OCI-LY1 (cell line): ENCODE results near the gene COL11A1.
"Not testable (repeated sequence)": the region's sequence is repeated elsewhere in the genome, so short reads cannot be mapped to it uniquely, and the experiment has no call there.

Experiments used
- H2AFZ ChIP-seq: fragments of 200-600 bp; sonication (generic), shearing (Covaris generic); 2 replicates; pipeline ENCODE4 v1.6.0; 2014; ENCODE audit warnings: antibody characterized with exemption, mild to moderate bottlenecking, low read length
- H3F3A ChIP-seq: fragments of 200-600 bp; sonication (generic), shearing (Covaris generic); 2 replicates; pipeline ENCODE4 v1.6.0; 2014; ENCODE audit warnings: mild to moderate bottlenecking, antibody characterized with exemption, low read length, moderate library complexity; ENCODE audit not compliant: insufficient read depth
- H3K27ac ChIP-seq: fragments of 200-600 bp; sonication (generic); 2 replicates; pipeline ENCODE4 v1.5.1; 2014; ENCODE audit warnings: low read length, mixed run types, mild to moderate bottlenecking, low read depth; ENCODE audit not compliant: poor library complexity, severe bottlenecking
- H3K27me3 ChIP-seq: fragments of 200-600 bp; sonication (generic); 2 replicates; pipeline ENCODE4 v1.6.0; 2014; ENCODE audit warnings: antibody characterized with exemption, mild to moderate bottlenecking, low read length, moderate library complexity; ENCODE audit not compliant: insufficient read depth
- H3K36me3 ChIP-seq: fragments of 200-600 bp; sonication (generic); 2 replicates; pipeline ENCODE4 v1.6.1; 2014; ENCODE audit warnings: mild to moderate bottlenecking, antibody characterized with exemption, low read length, moderate library complexity, mixed read lengths; ENCODE audit not compliant: insufficient read depth
- H3K4me1 ChIP-seq: fragments of 200-600 bp; sonication (generic); 2 replicates; pipeline ENCODE4 v1.5.1; 2014; ENCODE audit warnings: mild to moderate bottlenecking, low read length, moderate library complexity; ENCODE audit not compliant: insufficient read depth, severe bottlenecking
- H3K4me2 ChIP-seq: fragments of 200-600 bp; sonication (generic), shearing (Covaris generic); 2 replicates; pipeline ENCODE4 v1.6.1; 2014; ENCODE audit warnings: low read length
- H3K4me3 ChIP-seq: fragments of 200-600 bp; sonication (generic); 2 replicates; pipeline ENCODE4 v1.5.1; 2014; ENCODE audit warnings: low read length, low read depth, mild to moderate bottlenecking, mixed read lengths; ENCODE audit not compliant: poor library complexity, severe bottlenecking
- H3K79me2 ChIP-seq: fragments of 200-600 bp; shearing (Covaris generic); 2 replicates; pipeline ENCODE4 v1.6.1; 2016; ENCODE audit warnings: mixed run types, low read length, mixed read lengths; ENCODE audit not compliant: insufficient read depth
- H3K9ac ChIP-seq: fragments of 200-600 bp; sonication (generic), shearing (Covaris generic); 2 replicates; pipeline ENCODE4 v1.6.1; 2014; ENCODE audit warnings: mild to moderate bottlenecking, low read length, mixed read lengths
- H3K9me2 ChIP-seq: fragments of 200-600 bp; sonication (generic), shearing (Covaris generic); 2 replicates; pipeline ENCODE4 v1.6.1; 2014; ENCODE audit warnings: low read depth, mild to moderate bottlenecking, low read length, mixed read lengths
- H3K9me3 ChIP-seq: fragments of 200-600 bp; shearing (Covaris generic); 2 replicates; pipeline ENCODE4 v1.6.1; 2014; ENCODE audit warnings: low read length, mixed read lengths
- H4K20me1 ChIP-seq: fragments of 200-600 bp; sonication (generic), shearing (Covaris generic); 2 replicates; pipeline ENCODE4 v1.6.0; 2016; ENCODE audit warnings: mild to moderate bottlenecking, low read length; ENCODE audit not compliant: insufficient read depth
- EZH2 ChIP-seq: fragments of 200-600 bp; sonication (generic), shearing (Covaris generic); IDR thresholded peaks from 2 replicates; pipeline ENCODE4 v1.8.0; 2017; ENCODE audit warnings: borderline replicate concordance, mixed run types, mild to moderate bottlenecking, antibody characterized with exemption, low read length, moderate library complexity, mixed read lengths
- TF ChIP-seq, protein P1 (sequence below): fragments of 200-600 bp; sonication (generic), shearing (Covaris generic); IDR thresholded peaks from 2 replicates; pipeline ENCODE4 v1.5.1; 2017; ENCODE audit warnings: mild to moderate bottlenecking, antibody characterized with exemption, low read length, moderate library complexity, mixed read lengths

COL11A1 gene

DNA sequence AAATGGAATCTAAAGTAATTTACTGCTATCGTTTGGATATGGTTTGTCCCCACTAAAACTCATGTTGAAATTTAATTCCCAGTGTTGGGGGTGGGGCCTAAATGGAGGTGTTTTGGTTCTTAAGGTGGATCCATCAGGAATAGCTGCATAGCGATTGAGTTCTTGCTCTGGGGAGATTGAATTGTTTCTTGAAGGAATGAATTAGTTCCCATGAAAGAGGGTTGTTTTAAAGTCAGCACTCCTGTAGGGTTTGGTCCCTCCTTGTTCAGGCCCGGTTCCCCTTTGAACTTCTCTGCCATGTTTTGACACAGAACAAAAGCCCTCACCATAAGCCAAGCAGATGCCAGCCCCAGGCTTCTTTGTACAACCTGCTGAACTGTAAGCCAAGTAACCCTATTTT is 170.9 kb downstream of the COL11A1 start:
- Histone ChIP-seq H3K4me3 (no peak overlapping the region), H3K4me1 (no peaks in the 10 kb centered on the region), H3K79me2 (no peaks in the 10 kb centered on the region), H3K9ac (no peak overlapping the region), H3K27me3 (no peaks in the 10 kb centered on the region), H3K36me3 (no peaks in the 10 kb centered on the region), H3F3A (no peaks in the 10 kb centered on the region), H2AFZ (no peak overlapping the region), H3K27ac (no peak overlapping the region), H3K4me2 (no peak overlapping the region), H4K20me1 (no peaks in the 10 kb centered on the region), H3K9me3 (no peaks in the 10 kb centered on the region), H3K9me2 (no peaks in the 10 kb centered on the region)
- TF ChIP-seq EZH2: no peak
- TF ChIP-seq, protein P1, sequence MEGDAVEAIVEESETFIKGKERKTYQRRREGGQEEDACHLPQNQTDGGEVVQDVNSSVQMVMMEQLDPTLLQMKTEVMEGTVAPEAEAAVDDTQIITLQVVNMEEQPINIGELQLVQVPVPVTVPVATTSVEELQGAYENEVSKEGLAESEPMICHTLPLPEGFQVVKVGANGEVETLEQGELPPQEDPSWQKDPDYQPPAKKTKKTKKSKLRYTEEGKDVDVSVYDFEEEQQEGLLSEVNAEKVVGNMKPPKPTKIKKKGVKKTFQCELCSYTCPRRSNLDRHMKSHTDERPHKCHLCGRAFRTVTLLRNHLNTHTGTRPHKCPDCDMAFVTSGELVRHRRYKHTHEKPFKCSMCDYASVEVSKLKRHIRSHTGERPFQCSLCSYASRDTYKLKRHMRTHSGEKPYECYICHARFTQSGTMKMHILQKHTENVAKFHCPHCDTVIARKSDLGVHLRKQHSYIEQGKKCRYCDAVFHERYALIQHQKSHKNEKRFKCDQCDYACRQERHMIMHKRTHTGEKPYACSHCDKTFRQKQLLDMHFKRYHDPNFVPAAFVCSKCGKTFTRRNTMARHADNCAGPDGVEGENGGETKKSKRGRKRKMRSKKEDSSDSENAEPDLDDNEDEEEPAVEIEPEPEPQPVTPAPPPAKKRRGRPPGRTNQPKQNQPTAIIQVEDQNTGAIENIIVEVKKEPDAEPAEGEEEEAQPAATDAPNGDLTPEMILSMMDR: no peak

DNA sequence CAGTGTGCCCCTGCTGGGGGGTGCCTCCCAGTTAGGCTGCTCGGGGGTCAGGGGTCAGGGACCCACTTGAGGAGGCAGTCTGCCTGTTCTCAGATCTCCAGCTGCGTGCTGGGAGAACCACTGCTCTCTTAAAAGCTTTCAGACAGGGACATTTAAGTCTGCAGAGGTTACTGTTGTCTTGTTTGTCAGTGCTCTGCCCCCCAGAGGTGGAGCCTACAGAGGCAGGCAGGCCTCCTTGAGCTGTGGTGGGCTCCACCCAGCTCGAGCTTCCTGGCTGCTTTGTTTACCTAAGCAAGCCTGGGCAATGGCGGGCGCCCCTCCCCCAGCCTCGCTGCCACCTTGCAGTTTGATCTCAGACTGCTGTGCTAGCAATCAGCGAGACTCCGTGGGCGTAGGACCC is 175.0 kb downstream of the COL11A1 start:
- not testable (repeated sequence) for H3K9me2 ChIP-seq, H4K20me1 ChIP-seq, H3K4me2 ChIP-seq, H3K27ac ChIP-seq, H2AFZ ChIP-seq, H3F3A ChIP-seq, H3K4me3 ChIP-seq, H3K9me3 ChIP-seq, H3K27me3 ChIP-seq, H3K9ac ChIP-seq, H3K79me2 ChIP-seq, H3K36me3 ChIP-seq, H3K4me1 ChIP-seq

DNA sequence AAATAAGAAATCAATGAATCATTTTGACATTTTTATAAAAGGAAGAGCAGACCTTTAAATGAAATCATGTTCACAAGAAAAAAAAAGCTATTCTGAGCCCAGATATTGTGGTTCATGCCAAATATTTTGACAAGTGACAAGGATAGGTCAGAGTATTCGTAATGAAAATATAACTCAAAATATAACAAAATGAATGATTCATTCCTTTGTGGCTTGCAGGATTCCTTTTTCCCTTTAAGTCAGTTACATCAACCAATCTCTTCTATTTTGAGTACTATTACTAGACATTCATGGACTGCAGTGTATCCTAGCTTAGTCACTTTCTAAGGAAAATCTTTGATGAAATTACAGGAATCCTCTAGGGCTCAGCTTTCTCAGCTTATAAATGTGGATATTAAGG is 188.7 kb downstream of the COL11A1 start:
- no peaks in the 10 kb centered on the region for H3K9me2 ChIP-seq
- TF ChIP-seq EZH2: no peak
- TF ChIP-seq, protein P1: no peak
- no peak overlapping the region for H2AFZ ChIP-seq
- no peaks in the 10 kb centered on the region for H3K27me3 ChIP-seq
- H4K20me1 ChIP-seq: no peaks in the 10 kb centered on the region
- H3K9ac ChIP-seq: no peak overlapping the region
- H3K36me3 ChIP-seq: no peaks in the 10 kb centered on the region
- no peak overlapping the region for H3K4me3 ChIP-seq
- no peaks in the 10 kb centered on the region for H3K4me1 ChIP-seq
- no peaks in the 10 kb centered on the region for H3F3A ChIP-seq
- no peaks in the 10 kb centered on the region for H3K9me3 ChIP-seq
- no peak overlapping the region for H3K27ac ChIP-seq
- no peaks in the 10 kb centered on the region for H3K79me2 ChIP-seq
- no peak overlapping the region for H3K4me2 ChIP-seq

DNA sequence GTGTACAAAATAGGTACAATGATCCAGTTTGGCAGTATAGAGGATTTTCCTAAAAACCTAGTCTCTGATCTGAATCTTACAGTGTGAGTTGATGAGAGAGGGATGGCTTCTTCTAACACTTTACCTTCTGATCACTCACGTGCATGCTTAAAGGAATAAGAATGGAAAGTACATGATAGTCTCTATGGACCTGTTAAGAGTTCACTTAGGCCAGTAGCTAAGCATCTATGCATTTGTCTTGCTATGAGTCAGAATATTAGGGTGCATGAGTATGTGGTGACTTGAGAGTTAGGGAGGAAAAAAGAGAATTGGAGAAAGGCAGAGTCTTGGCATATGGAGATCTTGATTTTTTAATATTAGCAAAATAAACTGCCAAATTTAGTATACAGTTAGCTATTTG is 206.3 kb downstream of the COL11A1 start:
- no peaks in the 10 kb centered on the region for H4K20me1 ChIP-seq
- H3K27ac ChIP-seq: no peak overlapping the region
- no peak overlapping the region for H3K4me3 ChIP-seq
- no peak overlapping the region for H3K9ac ChIP-seq
- H3K9me2 ChIP-seq: no peaks in the 10 kb centered on the region
- H3K36me3 ChIP-seq: no peaks in the 10 kb centered on the region
- H3K4me2 ChIP-seq: no peak overlapping the region
- no peaks in the 10 kb centered on the region for H3K9me3 ChIP-seq
- H3K4me1 ChIP-seq: no peaks in the 10 kb centered on the region
- TF ChIP-seq EZH2: no peak
- TF ChIP-seq, protein P1: no peak
- H3F3A ChIP-seq: no peaks in the 10 kb centered on the region
- no peak overlapping the region for H2AFZ ChIP-seq
- H3K79me2 ChIP-seq: no peaks in the 10 kb centered on the region
- no peaks in the 10 kb centered on the region for H3K27me3 ChIP-seq
